MCF 10A (cell line): ENCODE results near the gene USH2A. TPM values are rescaled to one million over a fixed set of nuclear protein-coding genes. Genes with fewer than 3 reads are reported as not detected.

Source experiments
- BruUV-seq: library from RNA; stranded (reverse); fragments of 400-500 nt; replicated peaks from 2 replicates; lab custom pipeline; 2021; lab: Mats Ljungman, UMichigan
- CTCF ChIA-PET: fragments of 300-600 bp; sonication (Branson Sonifier 250); formaldehyde crosslinking; extraction: SDS; loops from one replicate; lab custom pipeline; 2021; ENCODE audit warnings: antibody characterized with exemption, inconsistent platforms; lab: Yijun Ruan, JAX
- POLR2A ChIA-PET: fragments of 300-600, 350-650 bp; sonication (Branson Sonifier 250); formaldehyde crosslinking; extraction: SDS; loops from one replicate; lab custom pipeline; 2020; ENCODE audit warnings: antibody characterized with exemption, inconsistent platforms; lab: Yijun Ruan, JAX
- DNase-seq: peaks from one replicate; pipeline ENCODE4 v3.0.0-alpha.2; 2018; ENCODE audit not compliant: unreplicated experiment
- H3K27ac Mint-ChIP-seq: one replicate; pipeline ENCODE4 v1.8.0; 2022; ENCODE audit warnings: mild to moderate bottlenecking, low read depth, mixed read lengths; ENCODE audit not compliant: unreplicated experiment
- H3K27me3 Mint-ChIP-seq: one replicate; pipeline ENCODE4 v1.8.0; 2022; ENCODE audit warnings: mixed read lengths; ENCODE audit not compliant: insufficient read depth, unreplicated experiment
- H3K36me3 Mint-ChIP-seq: one replicate; pipeline ENCODE4 v1.8.0; 2022; ENCODE audit warnings: mild to moderate bottlenecking, moderate library complexity, mixed read lengths; ENCODE audit not compliant: insufficient read depth, unreplicated experiment
- H3K4me1 Mint-ChIP-seq: one replicate; pipeline ENCODE4 v1.8.0; 2022; ENCODE audit warnings: mixed read lengths; ENCODE audit not compliant: insufficient read depth, unreplicated experiment
- H3K4me3 Mint-ChIP-seq: one replicate; pipeline ENCODE4 v1.8.0; 2022; ENCODE audit warnings: mild to moderate bottlenecking, moderate library complexity, mixed read lengths; ENCODE audit not compliant: unreplicated experiment
- H3K9me3 Mint-ChIP-seq: one replicate; pipeline ENCODE4 v1.8.0; 2022; ENCODE audit warnings: mixed read lengths; ENCODE audit not compliant: unreplicated experiment
- CTCF ChIP-seq: fragments of 200-600 bp; IDR thresholded peaks from one replicate; pipeline ENCODE4 v1.8.0; 2022; ENCODE audit warnings: antibody characterized with exemption, mild to moderate bottlenecking; ENCODE audit not compliant: unreplicated experiment
- intact Hi-C: fragments of 100-400 bp; cut with micrococcal nuclease; formaldehyde crosslinking; loops from 2 replicates; pipeline ENCODE4 v1.14.1; 2022
- total RNA-seq: library from RNA; stranded (reverse); gene quantifications from 2 replicates; pipeline ENCODE4 v1.2.3, GENCODE V29; 2022

USH2A gene
- total RNA-seq, 1 experiment from 2014 or later = not detected

- no peaks in the 10 kb centered on the region for H3K36me3 Mint-ChIP-seq
- peaks cover 89% of the 10 kb centered on the region for H3K27me3 Mint-ChIP-seq
- no peak for DNase-seq
- no peak overlapping the region for H3K4me3 Mint-ChIP-seq
- TF ChIP-seq CTCF = no peak
- ChIA-PET CTCF (interaction anchor here (0.5 to 1.8 kb wide), 8 partner anchors 12 to 531 kb away, joined by 3 to 8 read pairs (median 3); no protein-coding TSS in a partner anchor), POLR2A (no interaction called here)
- no TSS peak for BruUV-seq
- H3K4me1 Mint-ChIP-seq = no peaks in the 10 kb centered on the region
- no peak overlapping the region for H3K27ac Mint-ChIP-seq
- H3K9me3 Mint-ChIP-seq = no peaks in the 10 kb centered on the region
- intact Hi-C loops = no loop called here
These were observed 436.0 kb downstream of the USH2A start for GRCh38 chr1:215987092-215987875.

GRCh38 chr1:215986401-215986800 is 436.8 kb downstream of the USH2A start:
- Mint-ChIP-seq H3K4me1 (no peaks in the 10 kb centered on the region), H3K4me3 (no peak overlapping the region), H3K36me3 (no peaks in the 10 kb centered on the region), H3K9me3 (no peaks in the 10 kb centered on the region), H3K27me3 (peaks cover 89% of the 10 kb centered on the region), H3K27ac (no peak overlapping the region)
- TF ChIP-seq CTCF = no peak
- CTCF ChIA-PET = interaction anchor here (0.5 to 1.3 kb wide), 5 partner anchors 12 to 412 kb away, joined by 3 to 6 read pairs (median 3); no protein-coding TSS in a partner anchor
- intact Hi-C loops = no loop called here
- BruUV-seq = no TSS peak
- no peak for DNase-seq
- POLR2A ChIA-PET = no interaction called here

GRCh38 chr1:215983680-215984079 is 439.6 kb downstream of the USH2A start:
- Mint-ChIP-seq H3K4me3 (no peak overlapping the region), H3K9me3 (no peaks in the 10 kb centered on the region), H3K27me3 (peaks cover 88% of the 10 kb centered on the region), H3K4me1 (no peaks in the 10 kb centered on the region), H3K36me3 (no peaks in the 10 kb centered on the region), H3K27ac (no peak overlapping the region)
- intact Hi-C loops = no loop called here
- CTCF ChIA-PET = interaction anchor here (0.6 to 1.0 kb wide), 2 partner anchors 149 to 381 kb away, joined by 3 to 8 read pairs; no protein-coding TSS in a partner anchor
- POLR2A ChIA-PET = no interaction called here
- DNase-seq = no peak
- no TSS peak for BruUV-seq
- no peak for TF ChIP-seq CTCF

- TF ChIP-seq CTCF = no peak
- peaks cover 98% of the 10 kb centered on the region for H3K27me3 Mint-ChIP-seq
- no TSS peak for BruUV-seq
- intact Hi-C loops = no loop called here
- no peaks in the 10 kb centered on the region for H3K4me1 Mint-ChIP-seq
- peaks cover 6% of the 10 kb centered on the region for H3K36me3 Mint-ChIP-seq
- H3K9me3 Mint-ChIP-seq = no peaks in the 10 kb centered on the region
- DNase-seq = no peak
- ChIA-PET CTCF (interaction anchor here (0.6 to 0.7 kb wide), 2 partner anchors 9 to 133 kb away, joined by 3 read pairs; no protein-coding TSS in a partner anchor), POLR2A (interaction anchor here (1.3 kb wide), 1 partner anchor 12 kb away, joined by 4 read pairs; no protein-coding TSS in a partner anchor)
- no peak overlapping the region for H3K4me3 Mint-ChIP-seq
- H3K27ac Mint-ChIP-seq = no peak overlapping the region
These were observed 451.3 kb downstream of the USH2A start for GRCh38 chr1:215971793-215972441.
